ENCODE measurements around the gene KIAA0930. TPM values are rescaled to one million over a fixed set of nuclear protein-coding genes. Genes with fewer than 3 reads are reported as not detected.

Gene KIAA0930
- total and polyA plus RNA-seq, 4 experiments from 2014 or later, result 1.2 to 36.7 (median 14.8) TPM

DNA sequence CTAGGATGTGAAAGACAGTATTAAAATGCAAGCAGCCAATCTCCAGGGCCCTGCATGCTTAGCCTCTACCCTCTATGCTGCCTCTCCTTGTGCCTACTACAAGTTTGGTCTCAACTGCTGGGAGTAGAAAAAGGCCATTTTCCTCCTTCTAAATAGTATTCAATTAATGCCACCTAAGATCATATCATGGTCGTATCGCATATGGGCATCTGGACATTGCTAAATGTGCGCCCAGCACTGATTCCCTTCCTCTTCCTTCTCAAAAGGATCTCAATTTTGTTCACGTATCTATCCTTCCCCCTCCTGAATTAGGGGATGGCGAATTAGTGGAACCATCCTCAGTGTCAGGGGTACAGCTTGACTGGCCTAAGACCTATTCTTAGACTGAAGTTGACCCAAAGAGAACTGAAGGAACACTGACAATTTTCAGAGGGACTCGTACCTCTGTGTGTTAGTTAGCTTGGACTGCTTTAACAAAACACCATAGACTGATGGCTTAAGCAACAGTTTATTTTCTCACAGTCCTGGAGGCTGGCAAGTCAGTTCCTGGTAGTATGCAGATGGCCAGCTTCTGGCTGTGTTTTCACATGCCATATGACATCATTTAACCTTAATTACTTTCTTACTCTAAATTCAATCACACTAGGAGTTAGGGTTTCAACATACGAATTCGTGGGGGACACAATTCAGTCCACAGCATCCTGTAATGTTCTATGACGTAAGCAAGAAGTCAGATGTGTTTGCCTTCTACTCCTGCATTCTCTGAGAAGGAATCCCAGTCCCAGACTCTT is 85.4 kb downstream of the KIAA0930 start:
- peaks cover 12% of the 10 kb centered on the region for H3K36me3 ChIP-seq (ENCODE audit: insufficient read depth, low read length)
- Mint-ChIP-seq H3K36me3 (peaks cover 25 to 41% of the 10 kb centered on the region in 2 donors), H3K27me3 (no peaks in the 10 kb centered on the region), H3K4me1 (peaks cover 8 to 13% (median 9%) of the 10 kb centered on the region in 4 donors), H3K9me3 (no peaks in the 10 kb centered on the region), H3K27ac (peak overlapping the region in 1 of 7 donors; percentile 36), H3K4me3 (no peak overlapping the region)
- no peak for DNase-seq
- intact Hi-C loops (cut with micrococcal nuclease), result no loop called here
- H3K27ac ChIP-seq (ENCODE audit: low read depth, low read length), result no peak overlapping the region
- H3K27me3 ChIP-seq (ENCODE audit: insufficient read depth, low read length), result no peaks in the 10 kb centered on the region
- H3K9me3 ChIP-seq (ENCODE audit: control insufficient read depth in 1 of 2, low read length in 2 of 2), result no peaks in the 10 kb centered on the region
- CTCF ChIA-PET (ENCODE audit: partially characterized antibody), result no interaction called here
- H3K4me3 ChIP-seq (ENCODE audit: low read length in 2 of 2), result no peak overlapping the region
- peaks cover 14% of the 10 kb centered on the region for H3K4me1 ChIP-seq (ENCODE audit: insufficient read depth, low read length)
- POLR2A ChIA-PET (ENCODE audit: partially characterized antibody), result no interaction called here

GRCh38 chr22:45154383-45154782 is 86.3 kb downstream of the KIAA0930 start:
- Histone ChIP-seq H3K4me1 (ENCODE audit: insufficient read depth, low read length) (peaks cover 6% of the 10 kb centered on the region), H3K9me3 (ENCODE audit: control insufficient read depth in 1 of 2, low read length in 2 of 2) (no peaks in the 10 kb centered on the region), H3K36me3 (ENCODE audit: insufficient read depth, low read length) (peaks cover 12% of the 10 kb centered on the region), H3K4me3 (ENCODE audit: low read length in 2 of 2) (no peak overlapping the region), H3K27me3 (ENCODE audit: insufficient read depth, low read length) (no peaks in the 10 kb centered on the region), H3K27ac (ENCODE audit: low read depth, low read length) (no peak overlapping the region)
- no peaks in the 10 kb centered on the region for H3K27me3 Mint-ChIP-seq
- no peak for DNase-seq
- no peak overlapping the region for H3K4me3 Mint-ChIP-seq
- H3K36me3 Mint-ChIP-seq, result peaks cover 28 to 44% of the 10 kb centered on the region in 2 donors
- intact Hi-C loops (cut with micrococcal nuclease), result no loop called here
- POLR2A ChIA-PET (ENCODE audit: partially characterized antibody), result interaction anchor here (2.2 kb wide), 1 partner anchor 9 kb away, joined by 8 read pairs; the partner anchor contains the start of gene NUP50
- CTCF ChIA-PET (ENCODE audit: partially characterized antibody), result no interaction called here
- H3K4me1 Mint-ChIP-seq, result peaks cover 0 to 5% (median 2%) of the 10 kb centered on the region in 4 donors
- H3K9me3 Mint-ChIP-seq, result no peaks in the 10 kb centered on the region
- H3K27ac Mint-ChIP-seq, result peak overlapping the region in 1 of 7 donors; percentile 10

GRCh38 chr22:45151503-45151902 is 89.2 kb downstream of the KIAA0930 start:
- no peaks in the 10 kb centered on the region for H3K27me3 Mint-ChIP-seq
- H3K27ac Mint-ChIP-seq, result no peak overlapping the region
- H3K36me3 ChIP-seq (ENCODE audit: insufficient read depth, low read length), result no peaks in the 10 kb centered on the region
- H3K9me3 Mint-ChIP-seq, result no peaks in the 10 kb centered on the region
- no peaks in the 10 kb centered on the region for H3K4me1 ChIP-seq (ENCODE audit: insufficient read depth, low read length)
- H3K4me1 Mint-ChIP-seq, result peaks cover 0 to 5% (median 2%) of the 10 kb centered on the region in 4 donors
- no peak overlapping the region for H3K4me3 ChIP-seq (ENCODE audit: low read length in 2 of 2)
- no peaks in the 10 kb centered on the region for H3K9me3 ChIP-seq (ENCODE audit: control insufficient read depth in 1 of 2, low read length in 2 of 2)
- no peaks in the 10 kb centered on the region for H3K27me3 ChIP-seq (ENCODE audit: insufficient read depth, low read length)
- DNase-seq, result no peak
- H3K27ac ChIP-seq (ENCODE audit: low read depth, low read length), result no peak overlapping the region
- intact Hi-C loops (cut with micrococcal nuclease), result no loop called here
- CTCF ChIA-PET (ENCODE audit: partially characterized antibody), result no interaction called here
- POLR2A ChIA-PET (ENCODE audit: partially characterized antibody), result no interaction called here
- peaks cover 20 to 32% of the 10 kb centered on the region in 2 donors for H3K36me3 Mint-ChIP-seq
- no peak overlapping the region for H3K4me3 Mint-ChIP-seq

DNA sequence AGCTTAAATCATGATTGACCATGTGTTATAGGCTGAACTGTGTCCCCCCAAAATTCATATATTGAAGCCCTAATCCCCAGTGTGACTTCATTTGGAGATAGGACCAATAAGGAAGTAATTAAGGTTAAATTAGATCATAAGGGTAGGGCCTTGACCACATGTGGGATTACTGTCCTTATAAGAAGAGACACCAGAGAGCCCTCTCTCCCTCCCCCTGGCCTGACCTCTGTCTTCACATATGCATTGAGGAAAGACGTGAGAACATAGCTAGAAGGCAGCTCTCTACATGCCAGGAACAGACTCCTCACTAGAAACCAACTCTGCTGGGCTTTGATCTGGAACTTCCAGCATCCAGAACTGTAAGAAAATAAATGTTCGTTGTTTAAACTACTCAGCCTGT is 90.6 kb downstream of the KIAA0930 start:
- no peaks in the 10 kb centered on the region for H3K27me3 ChIP-seq (ENCODE audit: insufficient read depth, low read length)
- CTCF ChIA-PET (ENCODE audit: partially characterized antibody), result no interaction called here
- POLR2A ChIA-PET (ENCODE audit: partially characterized antibody), result interaction anchor here (0.9 kb wide), 1 partner anchor 12 kb away, joined by 3 read pairs; no protein-coding TSS in a partner anchor
- Mint-ChIP-seq H3K27me3 (no peaks in the 10 kb centered on the region), H3K27ac (no peak overlapping the region), H3K9me3 (no peaks in the 10 kb centered on the region), H3K4me1 (peaks cover 0 to 8% (median 2%) of the 10 kb centered on the region in 4 donors), H3K4me3 (no peak overlapping the region), H3K36me3 (peaks cover 20 to 25% of the 10 kb centered on the region in 2 donors)
- no peaks in the 10 kb centered on the region for H3K9me3 ChIP-seq (ENCODE audit: control insufficient read depth in 1 of 2, low read length in 2 of 2)
- H3K4me3 ChIP-seq (ENCODE audit: low read length in 2 of 2), result no peak overlapping the region
- no peak for DNase-seq
- H3K27ac ChIP-seq (ENCODE audit: low read depth, low read length), result no peak overlapping the region
- no peaks in the 10 kb centered on the region for H3K36me3 ChIP-seq (ENCODE audit: insufficient read depth, low read length)
- intact Hi-C loops (cut with micrococcal nuclease), result no loop called here
- H3K4me1 ChIP-seq (ENCODE audit: insufficient read depth, low read length), result no peaks in the 10 kb centered on the region

DNA sequence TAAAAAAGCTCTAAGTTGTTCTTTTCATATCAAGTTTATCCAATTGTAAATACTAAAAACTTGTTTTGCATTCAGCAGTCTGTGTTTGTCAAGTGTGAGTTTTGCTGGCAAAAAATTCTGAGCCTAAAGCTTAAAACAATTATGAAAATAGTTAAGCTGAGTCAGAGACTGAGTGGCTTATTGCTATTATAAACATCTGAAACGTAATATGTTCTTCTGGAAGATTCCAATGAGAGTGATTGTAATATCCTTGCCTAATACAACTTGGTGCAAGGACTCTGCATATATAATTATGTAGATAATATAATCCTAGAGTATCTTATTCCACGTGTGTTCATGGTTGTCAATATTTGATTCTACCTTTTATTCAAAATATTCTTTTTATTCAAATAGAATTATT is 91.0 kb downstream of the KIAA0930 start:
- Histone ChIP-seq H3K9me3 (ENCODE audit: control insufficient read depth in 1 of 2, low read length in 2 of 2) (no peaks in the 10 kb centered on the region), H3K4me1 (ENCODE audit: insufficient read depth, low read length) (no peaks in the 10 kb centered on the region), H3K36me3 (ENCODE audit: insufficient read depth, low read length) (no peaks in the 10 kb centered on the region), H3K27ac (ENCODE audit: low read depth, low read length) (no peak overlapping the region), H3K27me3 (ENCODE audit: insufficient read depth, low read length) (no peaks in the 10 kb centered on the region), H3K4me3 (ENCODE audit: low read length in 2 of 2) (no peak overlapping the region)
- no peak overlapping the region for H3K4me3 Mint-ChIP-seq
- DNase-seq, result no peak
- H3K4me1 Mint-ChIP-seq, result peaks cover 0 to 8% (median under 1%) of the 10 kb centered on the region in 4 donors
- H3K27me3 Mint-ChIP-seq, result no peaks in the 10 kb centered on the region
- POLR2A ChIA-PET (ENCODE audit: partially characterized antibody), result interaction anchor here (0.6 to 0.9 kb wide), 2 partner anchors 13 to 42 kb away, joined by 3 read pairs; no protein-coding TSS in a partner anchor
- CTCF ChIA-PET (ENCODE audit: partially characterized antibody), result no interaction called here
- no peak overlapping the region for H3K27ac Mint-ChIP-seq
- intact Hi-C loops (cut with micrococcal nuclease), result no loop called here
- H3K36me3 Mint-ChIP-seq, result peaks cover 20 to 25% of the 10 kb centered on the region in 2 donors
- no peaks in the 10 kb centered on the region for H3K9me3 Mint-ChIP-seq

GRCh38 chr22:45144916-45145315 is 95.8 kb downstream of the KIAA0930 start:
- no peak for DNase-seq
- Histone ChIP-seq H3K9me3 (ENCODE audit: control insufficient read depth in 1 of 2, low read length in 2 of 2) (no peaks in the 10 kb centered on the region), H3K36me3 (ENCODE audit: insufficient read depth, low read length) (no peaks in the 10 kb centered on the region), H3K27me3 (ENCODE audit: insufficient read depth, low read length) (no peaks in the 10 kb centered on the region), H3K4me1 (ENCODE audit: insufficient read depth, low read length) (no peaks in the 10 kb centered on the region), H3K27ac (ENCODE audit: low read depth, low read length) (no peak overlapping the region), H3K4me3 (ENCODE audit: low read length in 2 of 2) (no peak overlapping the region)
- Mint-ChIP-seq H3K36me3 (peaks cover 2 to 8% of the 10 kb centered on the region in 2 donors), H3K27me3 (no peaks in the 10 kb centered on the region), H3K27ac (no peak overlapping the region), H3K9me3 (peaks cover 0 to 4% (median 0%) of the 10 kb centered on the region in 8 donors), H3K4me3 (no peak overlapping the region), H3K4me1 (peaks cover 0 to 7% (median 3%) of the 10 kb centered on the region in 4 donors)
- CTCF ChIA-PET (ENCODE audit: partially characterized antibody), result no interaction called here
- intact Hi-C loops (cut with micrococcal nuclease), result no loop called here
- POLR2A ChIA-PET (ENCODE audit: partially characterized antibody), result interaction anchor here (0.6 kb wide), 1 partner anchor 28 kb away, joined by 4 read pairs; no protein-coding TSS in a partner anchor

DNA sequence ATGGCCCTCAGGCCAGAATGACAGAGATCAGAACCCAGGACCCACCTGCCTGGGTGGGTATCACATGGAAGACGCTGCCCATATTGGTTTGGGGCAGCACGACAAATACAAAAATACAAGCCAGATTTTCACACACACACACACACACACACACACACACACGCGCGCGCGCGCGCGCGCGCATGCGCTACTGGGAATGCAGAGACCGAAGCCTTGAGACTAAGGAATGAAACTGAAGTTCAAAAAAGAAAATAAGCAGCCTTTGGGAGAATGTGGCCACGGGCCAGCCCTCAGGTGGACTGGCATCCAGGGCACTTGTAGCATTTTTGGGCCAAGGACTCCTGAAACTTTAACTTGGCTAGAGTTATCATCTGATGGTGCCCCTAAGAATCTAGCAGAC is 98.3 kb downstream of the KIAA0930 start:
- H3K36me3 Mint-ChIP-seq, result peaks cover 3 to 9% of the 10 kb centered on the region in 2 donors
- Histone ChIP-seq H3K4me1 (ENCODE audit: insufficient read depth, low read length) (no peaks in the 10 kb centered on the region), H3K9me3 (ENCODE audit: control insufficient read depth in 1 of 2, low read length in 2 of 2) (no peaks in the 10 kb centered on the region), H3K4me3 (ENCODE audit: low read length in 2 of 2) (no peak overlapping the region), H3K36me3 (ENCODE audit: insufficient read depth, low read length) (no peaks in the 10 kb centered on the region), H3K27me3 (ENCODE audit: insufficient read depth, low read length) (no peaks in the 10 kb centered on the region), H3K27ac (ENCODE audit: low read depth, low read length) (no peak overlapping the region)
- H3K9me3 Mint-ChIP-seq, result peaks cover 0 to 4% (median 0%) of the 10 kb centered on the region in 8 donors
- POLR2A ChIA-PET (ENCODE audit: partially characterized antibody), result no interaction called here
- H3K4me1 Mint-ChIP-seq, result peaks cover 0 to 7% (median 3%) of the 10 kb centered on the region in 4 donors
- H3K27me3 Mint-ChIP-seq, result no peaks in the 10 kb centered on the region
- no peak overlapping the region for H3K4me3 Mint-ChIP-seq
- no peak for DNase-seq
- CTCF ChIA-PET (ENCODE audit: partially characterized antibody), result no interaction called here
- H3K27ac Mint-ChIP-seq, result no peak overlapping the region
- intact Hi-C loops (cut with micrococcal nuclease), result no loop called here

Measured in CD4-positive, alpha-beta memory T cell (primary cell).